ENCODE results near the gene GPR39.
"Not testable (repeated sequence)": the region's sequence is repeated elsewhere in the genome, so short reads cannot be mapped to it uniquely, and the experiment has no call there.

GPR39 gene

DNA sequence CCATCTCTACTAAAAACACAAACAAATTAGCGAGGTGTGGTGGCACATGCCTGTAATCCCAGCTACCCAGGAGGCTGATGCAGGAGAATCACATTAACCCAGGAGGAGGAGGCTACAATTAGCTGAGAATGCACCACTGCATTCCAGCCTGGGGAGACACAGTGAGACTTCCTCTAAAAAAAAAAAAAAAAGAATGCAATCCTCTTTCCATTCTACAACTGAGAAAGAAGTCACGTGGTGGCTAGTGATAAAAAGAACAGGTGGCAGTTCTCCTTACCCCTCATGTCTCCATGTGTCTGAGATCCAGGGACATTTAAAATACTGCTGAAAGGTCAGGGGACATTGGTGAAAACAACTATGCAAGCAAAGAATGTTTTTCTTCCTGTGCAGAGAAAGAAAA, 24.4 kb upstream of the GPR39 start:
- DNase-seq (ENCODE audit: low read depth in 1 of 2, low spot score in 1 of 2): no peak
- in situ Hi-C loops (cut with HindIII; ENCODE audit: low pct_unique_long_range_greater_than_20kb, low sequenced_read_pairs): no loop called here

DNA sequence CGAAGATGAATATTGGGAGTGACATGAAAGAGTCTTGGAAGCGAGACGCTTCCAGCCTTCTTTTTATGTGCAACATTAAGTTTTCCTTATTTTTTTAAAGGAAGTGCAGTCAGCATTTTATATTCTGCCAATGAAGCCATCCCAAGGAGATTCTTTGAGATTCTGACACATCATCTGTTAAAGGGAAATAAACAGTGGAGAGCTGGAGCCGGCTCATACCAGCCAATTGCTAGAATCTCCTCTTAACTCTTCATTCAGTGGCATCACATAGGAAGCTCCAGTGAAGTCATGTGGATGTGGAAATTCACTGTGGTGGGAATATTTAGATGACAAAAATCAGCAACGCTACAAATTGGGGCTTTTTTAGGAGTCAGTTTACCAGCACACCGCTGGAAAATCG, 23.7 kb upstream of the GPR39 start:
- no peak for DNase-seq (ENCODE audit: low read depth in 1 of 2, low spot score in 1 of 2)
- in situ Hi-C loops (cut with HindIII; ENCODE audit: low pct_unique_long_range_greater_than_20kb, low sequenced_read_pairs): no loop called here
- no peak for TF ChIP-seq JUND (IDR thresholded peaks at IDR 0.05; ENCODE audit: low read depth)

More for the DNA sequence above, 24.4 kb upstream of the GPR39 start:
- TF ChIP-seq JUND (IDR thresholded peaks at IDR 0.05; ENCODE audit: low read depth): no peak

DNA sequence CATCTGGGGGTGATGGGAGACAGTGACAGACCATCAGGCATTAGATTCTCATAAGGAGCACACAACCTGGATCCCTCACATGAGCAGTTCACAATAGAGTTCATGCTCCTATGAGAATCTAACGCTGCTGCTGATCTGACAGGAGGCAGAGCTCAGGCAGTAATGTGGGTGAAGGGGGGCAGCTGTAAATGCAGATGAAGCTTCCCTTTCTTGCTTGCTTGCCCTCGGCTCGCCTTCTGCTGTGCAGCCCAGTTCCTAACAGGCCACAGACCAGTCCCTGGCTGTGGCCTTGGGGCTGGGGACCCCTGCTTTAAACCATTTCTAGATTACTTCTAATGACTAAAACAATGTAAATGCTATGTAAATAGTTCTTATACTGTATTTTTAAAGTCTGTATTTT, 19.6 kb upstream of the GPR39 start:
- in situ Hi-C loops (cut with HindIII; ENCODE audit: low pct_unique_long_range_greater_than_20kb, low sequenced_read_pairs); DNase-seq (ENCODE audit: low read depth in 1 of 2, low spot score in 1 of 2): not testable (repeated sequence)

DNA sequence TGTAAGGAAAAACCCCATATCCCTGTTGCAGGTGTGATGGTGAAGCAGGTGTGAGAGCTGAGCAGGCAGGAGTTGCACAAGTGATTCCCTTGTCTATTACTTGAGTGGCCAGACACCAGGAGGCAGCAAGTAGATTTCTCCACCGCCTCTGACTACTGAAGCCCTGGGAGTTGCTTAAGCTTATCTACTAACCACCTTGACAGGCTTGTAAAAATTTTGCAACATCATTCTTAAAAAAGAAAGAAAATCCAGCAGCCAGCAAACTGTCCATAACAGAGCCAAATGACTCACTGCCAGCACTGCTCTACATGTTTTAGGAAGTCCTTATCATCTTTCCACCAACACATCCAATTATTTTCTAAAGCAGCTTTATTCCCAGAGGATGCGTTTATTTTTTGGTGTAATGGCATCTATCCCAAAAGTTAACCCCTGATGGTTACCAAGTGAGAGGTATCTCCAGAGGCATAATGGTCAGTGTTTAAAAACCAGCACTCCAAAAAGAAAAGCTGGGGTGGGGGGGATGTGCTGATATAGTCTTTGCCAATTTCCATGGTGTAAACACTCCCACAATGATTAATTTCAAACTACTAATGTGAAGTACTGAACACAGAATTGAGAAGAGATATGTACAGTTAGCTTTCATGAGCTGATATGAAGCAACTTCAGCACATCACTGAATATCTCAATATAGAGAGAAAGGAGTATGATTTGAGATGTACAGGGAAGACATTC, 16.3 kb upstream of the GPR39 start:
- DNase-seq (ENCODE audit: low read depth in 1 of 2, low spot score in 1 of 2): no peak
- in situ Hi-C loops (cut with HindIII; ENCODE audit: low pct_unique_long_range_greater_than_20kb, low sequenced_read_pairs): no loop called here
- no peak for TF ChIP-seq JUND (IDR thresholded peaks at IDR 0.05; ENCODE audit: low read depth)

DNA sequence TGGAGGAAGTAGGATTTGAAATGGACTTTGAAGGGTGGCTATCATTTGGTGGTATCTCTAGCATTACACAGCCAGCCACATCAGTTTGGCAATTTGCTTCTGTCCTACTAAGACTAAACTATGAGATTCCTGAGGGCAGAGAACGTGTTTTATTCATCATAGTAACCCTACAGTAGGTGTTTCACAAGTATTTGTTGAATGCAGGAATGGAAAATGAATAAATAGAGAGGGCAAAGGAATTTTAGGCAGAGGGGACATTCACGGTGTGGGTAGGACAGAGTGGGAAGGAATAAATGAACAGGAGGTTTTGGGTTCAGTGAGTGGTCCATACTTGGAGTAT, 15.7 kb upstream of the GPR39 start:
- no peak for TF ChIP-seq JUND (IDR thresholded peaks at IDR 0.05; ENCODE audit: low read depth)
- in situ Hi-C loops (cut with HindIII; ENCODE audit: low pct_unique_long_range_greater_than_20kb, low sequenced_read_pairs): no loop called here
- DNase-seq (ENCODE audit: low read depth in 1 of 2, low spot score in 1 of 2): no peak

DNA sequence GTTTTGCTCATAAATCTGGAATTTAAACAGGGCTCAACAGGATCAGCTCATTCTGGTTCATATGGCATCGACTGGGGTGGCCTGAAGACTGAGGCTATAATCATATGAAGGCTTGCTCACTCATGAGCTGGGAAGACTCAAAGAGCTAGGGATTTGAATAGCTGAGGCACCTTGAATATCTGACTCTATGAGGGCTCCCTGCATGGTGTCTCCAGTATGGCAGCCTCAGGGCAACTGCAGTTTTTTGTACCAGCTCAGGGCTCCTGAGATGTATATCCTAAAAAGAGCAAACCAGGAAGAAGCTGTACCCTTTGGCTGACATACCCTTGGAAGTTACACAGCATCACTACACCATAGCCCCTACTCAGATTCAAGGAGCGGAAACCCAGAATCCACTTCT, 15.3 kb upstream of the GPR39 start:
- in situ Hi-C loops (cut with HindIII; ENCODE audit: low pct_unique_long_range_greater_than_20kb, low sequenced_read_pairs): no loop called here
- no peak for TF ChIP-seq JUND (IDR thresholded peaks at IDR 0.05; ENCODE audit: low read depth)
- no peak for DNase-seq (ENCODE audit: low read depth in 1 of 2, low spot score in 1 of 2)

DNA sequence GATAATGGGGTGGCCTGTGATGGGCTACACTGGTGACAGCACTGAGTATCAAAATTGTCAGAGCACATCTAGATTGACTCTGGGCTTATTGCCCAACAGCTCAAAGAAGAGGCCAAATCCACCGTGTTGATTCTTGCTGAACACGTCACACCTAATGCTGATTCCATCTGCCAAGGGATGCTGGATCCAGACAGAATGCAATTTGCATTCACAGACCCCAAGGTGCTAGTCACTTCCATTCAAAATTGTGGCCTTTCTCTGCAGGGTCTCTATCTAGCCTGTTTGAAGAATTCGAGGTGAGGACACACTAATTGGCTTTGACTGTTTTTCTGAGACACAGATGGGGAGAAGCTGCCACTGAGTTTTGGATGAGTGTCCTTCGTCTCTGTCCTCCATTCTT, 13.5 kb upstream of the GPR39 start:
- no peak for DNase-seq (ENCODE audit: low read depth in 1 of 2, low spot score in 1 of 2)
- in situ Hi-C loops (cut with HindIII; ENCODE audit: low pct_unique_long_range_greater_than_20kb, low sequenced_read_pairs): no loop called here
- TF ChIP-seq JUND (IDR thresholded peaks at IDR 0.05; ENCODE audit: low read depth): no peak

DNA sequence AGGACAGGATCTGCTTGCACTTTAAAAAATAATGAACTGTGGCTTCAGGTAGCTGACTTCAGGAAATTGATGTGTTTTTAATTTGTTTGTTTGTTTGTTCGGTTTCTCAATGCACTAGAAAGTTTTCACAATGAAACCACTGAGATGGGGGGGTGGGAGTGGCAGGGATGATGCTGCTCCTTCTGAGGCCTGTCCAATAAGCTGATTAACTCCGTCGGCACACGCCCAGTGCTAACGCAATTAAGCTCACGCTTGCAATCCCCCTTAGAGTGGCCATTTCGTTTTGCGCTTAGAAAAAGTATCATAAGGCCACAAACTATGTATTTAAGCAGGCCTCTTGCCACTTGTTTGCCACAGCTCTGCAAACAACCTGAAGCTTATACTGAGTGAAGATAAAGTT, 12.5 kb upstream of the GPR39 start:
- no peak for TF ChIP-seq JUND (IDR thresholded peaks at IDR 0.05; ENCODE audit: low read depth)
- no peak for DNase-seq (ENCODE audit: low read depth in 1 of 2, low spot score in 1 of 2)
- in situ Hi-C loops (cut with HindIII; ENCODE audit: low pct_unique_long_range_greater_than_20kb, low sequenced_read_pairs): no loop called here

DNA sequence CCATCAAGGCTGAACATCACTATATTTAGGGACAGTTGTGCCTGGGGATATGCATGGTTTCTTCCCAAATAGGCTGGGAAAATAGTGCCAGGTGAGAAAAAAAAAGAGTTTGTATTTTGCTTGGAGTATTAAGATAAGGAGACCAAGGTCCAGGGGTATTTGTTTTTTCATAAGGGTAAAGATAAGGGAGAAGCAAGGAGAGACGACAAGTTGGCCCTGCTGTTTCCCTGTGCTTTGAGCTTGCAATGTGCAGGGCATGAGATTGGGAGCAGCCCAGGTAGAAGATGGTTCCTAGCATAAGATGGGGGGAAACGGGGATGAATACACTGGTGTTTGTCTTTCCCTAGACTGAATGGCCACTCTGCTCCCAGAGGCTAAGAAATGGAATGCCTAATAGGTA, 8.8 kb upstream of the GPR39 start:
- DNase-seq (ENCODE audit: low read depth in 1 of 2, low spot score in 1 of 2): no peak
- in situ Hi-C loops (cut with HindIII; ENCODE audit: low pct_unique_long_range_greater_than_20kb, low sequenced_read_pairs): no loop called here
- TF ChIP-seq JUND (IDR thresholded peaks at IDR 0.05; ENCODE audit: low read depth): no peak

DNA sequence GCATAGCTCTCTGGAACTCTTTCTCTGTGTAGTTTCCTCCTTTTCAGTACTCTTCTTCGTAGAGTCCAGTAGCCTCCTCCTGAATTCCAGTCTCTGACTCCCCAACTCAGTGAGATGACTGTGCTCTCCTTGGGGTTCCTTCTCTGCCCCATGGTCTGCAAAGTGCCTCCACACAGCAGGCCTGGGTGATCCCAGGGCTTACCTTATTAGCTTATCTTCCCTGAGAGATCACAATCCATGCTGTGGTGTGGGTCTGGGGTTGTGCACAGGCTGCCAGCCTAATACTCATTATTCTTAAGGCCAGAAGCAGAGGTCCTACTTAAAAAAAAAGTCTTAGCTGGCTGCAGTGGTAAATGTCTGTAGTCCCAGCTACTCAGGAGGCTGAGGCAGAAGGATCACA, 4.6 kb upstream of the GPR39 start:
- no peak for DNase-seq (ENCODE audit: low read depth in 1 of 2, low spot score in 1 of 2)
- TF ChIP-seq JUND (IDR thresholded peaks at IDR 0.05; ENCODE audit: low read depth): no peak
- in situ Hi-C loops (cut with HindIII; ENCODE audit: low pct_unique_long_range_greater_than_20kb, low sequenced_read_pairs): no loop called here

DNA sequence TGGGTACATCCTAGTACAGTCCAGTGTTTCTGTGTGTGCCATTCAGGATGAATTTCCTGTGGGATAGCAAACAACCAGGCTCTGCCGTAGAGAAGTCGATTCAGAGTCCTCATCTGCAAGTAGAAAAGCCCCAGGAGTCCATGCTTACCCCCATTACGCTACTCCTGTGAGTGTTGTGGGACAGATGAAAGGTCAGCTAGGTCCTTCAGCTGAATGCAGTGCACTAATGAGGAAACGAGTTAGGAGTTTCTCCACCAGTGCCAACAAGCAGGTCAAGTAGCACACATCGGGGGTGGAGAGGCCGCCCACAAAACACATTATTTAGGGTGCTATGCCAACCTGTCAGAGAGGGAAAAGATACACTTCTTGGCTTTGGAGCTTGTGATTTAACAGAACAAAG, 2.5 kb upstream of the GPR39 start:
- in situ Hi-C loops (cut with HindIII; ENCODE audit: low pct_unique_long_range_greater_than_20kb, low sequenced_read_pairs): no loop called here
- no peak for TF ChIP-seq JUND (IDR thresholded peaks at IDR 0.05; ENCODE audit: low read depth)

DNA sequence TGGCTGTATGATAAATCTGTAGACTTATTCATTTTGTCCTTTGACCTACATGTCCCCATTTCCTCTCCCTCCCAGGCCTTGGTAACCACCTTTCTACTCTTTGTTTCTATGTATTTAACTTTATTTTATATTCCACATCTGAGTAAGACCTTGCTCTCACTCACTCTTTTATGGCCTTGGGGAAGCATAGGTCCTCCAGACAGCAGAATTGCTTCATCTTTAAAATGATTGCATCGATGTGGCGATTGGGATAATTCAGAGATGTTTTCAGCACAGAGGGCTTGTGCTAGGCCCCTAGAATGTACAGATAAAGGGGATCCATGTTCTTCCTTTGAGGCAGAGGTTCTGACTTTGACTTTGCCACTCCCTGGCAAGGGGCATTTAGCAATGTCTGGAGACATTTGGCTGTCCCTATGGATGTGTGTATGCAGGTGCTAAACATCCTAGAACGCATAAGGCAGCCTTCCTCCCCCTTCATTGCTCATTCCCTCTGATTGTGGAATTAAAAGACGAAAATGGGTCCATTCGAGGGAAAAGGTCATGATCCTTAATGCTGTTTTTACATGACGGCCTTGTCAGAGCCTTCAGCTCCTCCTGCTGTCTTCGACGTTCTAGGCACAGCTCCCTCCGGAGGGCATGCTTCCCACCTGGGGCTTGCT, 1.2 kb upstream of the GPR39 start:
- DNase-seq (ENCODE audit: low read depth in 1 of 2, low spot score in 1 of 2): no peak
- no peak for TF ChIP-seq JUND (IDR thresholded peaks at IDR 0.05; ENCODE audit: low read depth)
- in situ Hi-C loops (cut with HindIII; ENCODE audit: low pct_unique_long_range_greater_than_20kb, low sequenced_read_pairs): no loop called here

More for the DNA sequence above, 2.5 kb upstream of the GPR39 start:
- DNase-seq (ENCODE audit: low read depth in 1 of 2, low spot score in 1 of 2): no peak

DNA sequence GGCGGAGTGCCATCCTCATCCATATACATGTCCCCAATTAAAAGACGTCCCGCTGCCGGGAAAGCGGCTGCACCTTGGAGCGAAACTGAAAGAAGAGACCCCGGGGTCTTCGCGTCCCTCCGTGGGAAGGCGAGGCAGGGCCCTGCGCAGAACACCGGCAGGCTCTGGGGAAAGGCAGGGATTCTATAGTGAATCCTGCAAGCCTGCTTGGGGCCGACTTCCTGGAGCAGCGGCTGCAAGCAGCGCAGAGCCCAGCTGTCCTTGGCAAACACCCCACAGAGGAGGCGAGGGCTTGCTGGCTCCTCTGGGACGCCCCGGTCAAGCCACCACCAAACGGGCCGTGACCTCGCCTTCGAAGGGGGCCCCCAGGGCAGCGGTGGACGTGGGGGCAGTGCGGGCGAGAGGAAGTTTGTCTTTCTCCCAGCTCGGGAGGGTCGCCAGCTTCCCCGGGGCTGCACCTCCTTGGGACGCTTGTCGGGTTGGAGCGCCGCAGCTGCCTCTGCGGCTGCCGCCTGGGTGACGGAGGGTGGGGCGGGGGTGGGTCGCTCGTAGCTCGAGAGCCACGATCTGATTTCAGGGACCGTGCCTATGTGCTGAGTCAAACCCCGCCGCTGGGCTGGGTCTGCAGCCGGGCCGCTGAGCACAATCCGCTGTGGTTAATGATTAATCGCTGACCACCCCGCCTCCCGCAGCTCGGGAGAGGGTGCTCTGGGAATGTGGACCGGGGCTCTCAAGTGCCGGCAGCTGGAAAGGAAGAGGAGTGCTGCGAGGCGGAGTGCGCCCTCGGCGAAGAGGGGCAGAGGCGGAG, 486 bp upstream of the GPR39 start:
- no peak for TF ChIP-seq JUND (IDR thresholded peaks at IDR 0.05; ENCODE audit: low read depth)
- peak in 1 of 2 experiments; percentile 90 for DNase-seq (ENCODE audit: low read depth in 1 of 2, low spot score in 1 of 2)
- in situ Hi-C loops (cut with HindIII; ENCODE audit: low pct_unique_long_range_greater_than_20kb, low sequenced_read_pairs): no loop called here

Measured in T47D (cell line).